ENCODE measurements around the gene TSHZ1. TPM values are rescaled to one million over a fixed set of nuclear protein-coding genes. Genes with fewer than 3 reads are reported as not detected.

The TSHZ1 gene
- polyA plus RNA-seq, 3 donors from 2014 or later, result 1.7 to 10.7 (median 3.5) TPM

DNA sequence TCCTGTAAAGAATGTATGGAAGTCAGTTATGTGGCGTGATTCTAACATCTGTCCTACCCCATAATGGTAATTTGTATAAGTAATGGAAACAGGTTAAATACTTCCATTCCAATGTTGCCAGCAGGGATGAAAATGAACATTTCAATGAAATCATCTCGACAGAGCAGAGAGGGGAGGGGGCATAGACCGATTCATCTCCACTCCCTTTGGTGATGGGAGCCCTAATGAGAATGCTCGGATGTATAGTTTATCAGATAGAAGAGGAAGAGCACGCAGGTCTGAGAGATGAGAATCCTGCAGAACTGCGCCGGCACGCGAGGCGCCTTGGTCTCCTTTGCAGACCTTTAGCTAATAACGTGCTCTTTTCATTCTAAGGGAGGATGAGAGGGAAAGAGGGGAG lies 61.4 kb downstream of the TSHZ1 start:
- H3K27ac Mint-ChIP-seq, result peak overlapping the region in 2 of 6 donors; percentile 26 to 57
- no peaks in the 10 kb centered on the region for H3K9me3 Mint-ChIP-seq
- H3K27me3 Mint-ChIP-seq (ENCODE audit: low read depth in 3 of 3), result peaks cover 0 to 2% (median 0%) of the 10 kb centered on the region in 3 donors
- DNase-seq, result no peak
- peaks cover 55 to 93% of the 10 kb centered on the region in 2 donors for H3K4me1 Mint-ChIP-seq
- H3K4me3 Mint-ChIP-seq, result no peak overlapping the region
- peaks cover 0 to 3% (median 0%) of the 10 kb centered on the region in 3 donors for H3K36me3 Mint-ChIP-seq

GRCh38 chr18:75273817-75274216 lies 63.2 kb downstream of the TSHZ1 start:
- no peaks in the 10 kb centered on the region for H3K9me3 Mint-ChIP-seq
- no peak overlapping the region for H3K4me3 Mint-ChIP-seq

GRCh38 chr18:75275226-75275625 lies 64.6 kb downstream of the TSHZ1 start:
- H3K27ac Mint-ChIP-seq, result peak overlapping the region in 1 of 6 donors; percentile 20
- H3K36me3 Mint-ChIP-seq, result peaks cover 0 to 3% (median 0%) of the 10 kb centered on the region in 3 donors
- H3K4me3 Mint-ChIP-seq, result no peak overlapping the region
- no peak for DNase-seq
- peaks cover 0 to 4% (median 2%) of the 10 kb centered on the region in 3 donors for H3K27me3 Mint-ChIP-seq (ENCODE audit: low read depth in 3 of 3)
- peaks cover 55 to 93% of the 10 kb centered on the region in 2 donors for H3K4me1 Mint-ChIP-seq
- H3K9me3 Mint-ChIP-seq, result no peaks in the 10 kb centered on the region

More at GRCh38 chr18:75273817-75274216, 63.2 kb downstream of the TSHZ1 start:
- Mint-ChIP-seq H3K36me3 (peaks cover 0 to 3% (median 0%) of the 10 kb centered on the region in 3 donors), H3K27ac (peak overlapping the region in 1 of 6 donors; percentile 36), H3K27me3 (ENCODE audit: low read depth in 3 of 3) (peaks cover 0 to 3% (median 0%) of the 10 kb centered on the region in 3 donors), H3K4me1 (peaks cover 52 to 93% of the 10 kb centered on the region in 2 donors)
- no peak for DNase-seq

DNA sequence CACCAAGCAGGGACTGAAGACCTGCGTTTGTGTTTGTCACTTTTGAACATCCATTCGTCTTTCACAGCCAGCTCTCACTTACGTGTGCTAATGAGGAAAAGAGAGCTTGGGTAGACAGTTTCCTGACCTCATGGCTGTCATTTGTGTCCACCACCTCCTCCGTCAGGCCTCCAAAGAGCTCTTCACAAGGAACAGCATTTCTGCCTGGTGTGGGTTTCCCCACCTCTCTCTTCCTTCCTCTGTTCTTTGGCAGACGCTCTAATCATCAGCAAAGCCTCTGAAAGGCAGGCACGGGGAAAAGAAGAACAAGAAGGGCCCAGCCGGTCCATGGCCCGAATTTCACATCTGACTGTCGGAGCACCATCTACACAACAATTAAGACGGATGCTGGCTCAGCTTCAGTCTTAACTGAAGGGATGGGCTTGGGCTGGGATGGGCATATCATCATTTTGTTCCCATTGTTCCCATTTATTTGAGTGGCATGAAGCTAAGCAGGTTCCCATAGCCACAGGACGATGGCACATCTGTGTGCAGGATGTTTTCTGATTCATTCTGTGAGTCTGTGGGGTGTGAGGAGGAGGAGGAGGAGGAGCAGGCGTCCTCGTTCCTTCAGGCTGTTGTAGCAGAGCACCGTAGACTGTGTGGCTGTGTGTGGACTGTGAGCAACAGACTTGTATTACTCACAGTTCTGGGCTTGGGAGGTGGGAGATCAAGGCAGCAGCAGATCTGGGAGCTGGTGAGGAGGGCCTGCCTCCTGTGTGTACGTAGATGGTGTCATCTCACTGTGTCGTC lies 66.4 kb downstream of the TSHZ1 start:
- peak overlapping the region; percentile 14 to 72 (median 53) for H3K27ac Mint-ChIP-seq
- peak overlapping the region in 4 of 5 donors; percentile 5 to 51 (median 25) for H3K4me3 Mint-ChIP-seq
- H3K9me3 Mint-ChIP-seq, result no peaks in the 10 kb centered on the region
- peaks cover 0 to 4% (median 2%) of the 10 kb centered on the region in 3 donors for H3K27me3 Mint-ChIP-seq (ENCODE audit: low read depth in 3 of 3)
- no peaks in the 10 kb centered on the region for H3K36me3 Mint-ChIP-seq
- no peak for DNase-seq
- peaks cover 65 to 92% of the 10 kb centered on the region in 2 donors for H3K4me1 Mint-ChIP-seq

DNA sequence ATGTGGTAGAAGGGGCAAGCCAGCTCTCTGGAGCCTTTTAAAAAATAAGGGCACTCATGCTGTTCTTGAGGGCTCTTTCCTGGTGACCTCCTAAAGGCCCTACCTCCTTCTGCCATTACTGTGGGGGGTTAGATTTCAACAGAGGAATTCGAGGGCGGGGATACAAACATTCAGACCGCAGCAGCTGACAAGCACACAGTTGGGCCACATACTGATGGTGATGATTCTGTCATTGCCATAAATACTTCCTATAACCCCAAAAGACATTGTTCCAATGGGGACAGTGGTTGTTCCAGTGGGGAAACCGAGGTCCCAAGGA lies 67.0 kb downstream of the TSHZ1 start:
- peak overlapping the region in 4 of 6 donors; percentile 14 to 72 (median 50) for H3K27ac Mint-ChIP-seq
- peaks cover 66 to 93% of the 10 kb centered on the region in 2 donors for H3K4me1 Mint-ChIP-seq

GRCh38 chr18:75279381-75279780 lies 68.8 kb downstream of the TSHZ1 start:
- DNase-seq, result no peak
- H3K4me3 Mint-ChIP-seq, result no peak overlapping the region
- peak overlapping the region in 4 of 6 donors; percentile 16 to 76 (median 42) for H3K27ac Mint-ChIP-seq
- H3K36me3 Mint-ChIP-seq, result no peaks in the 10 kb centered on the region
- peaks cover 0 to 3% (median 2%) of the 10 kb centered on the region in 3 donors for H3K27me3 Mint-ChIP-seq (ENCODE audit: low read depth in 3 of 3)
- no peaks in the 10 kb centered on the region for H3K9me3 Mint-ChIP-seq
- peaks cover 66 to 90% of the 10 kb centered on the region in 2 donors for H3K4me1 Mint-ChIP-seq

More for the DNA sequence above, 67.0 kb downstream of the TSHZ1 start:
- Mint-ChIP-seq H3K4me3 (peak overlapping the region in 1 of 5 donors; percentile 15), H3K36me3 (no peaks in the 10 kb centered on the region), H3K27me3 (ENCODE audit: low read depth in 3 of 3) (peaks cover 0 to 4% (median 2%) of the 10 kb centered on the region in 3 donors), H3K9me3 (no peaks in the 10 kb centered on the region)
- no peak for DNase-seq

GRCh38 chr18:75280427-75281280 lies 70.1 kb downstream of the TSHZ1 start:
- H3K9me3 Mint-ChIP-seq, result no peaks in the 10 kb centered on the region
- peaks cover 6 to 7% (median 7%) of the 10 kb centered on the region in 3 donors for H3K36me3 Mint-ChIP-seq
- H3K4me1 Mint-ChIP-seq, result peaks cover 66 to 90% of the 10 kb centered on the region in 2 donors
- peak overlapping the region in 5 of 6 donors; percentile 7 to 70 (median 36) for H3K27ac Mint-ChIP-seq
- H3K4me3 Mint-ChIP-seq, result peak overlapping the region in 1 of 5 donors; percentile 5
- DNase-seq, result no peak
- peaks cover 0 to 4% (median 3%) of the 10 kb centered on the region in 3 donors for H3K27me3 Mint-ChIP-seq (ENCODE audit: low read depth in 3 of 3)

GRCh38 chr18:75282746-75283145 lies 72.1 kb downstream of the TSHZ1 start:
- no peaks in the 10 kb centered on the region for H3K9me3 Mint-ChIP-seq
- DNase-seq, result no peak
- H3K36me3 Mint-ChIP-seq, result peaks cover 6 to 16% (median 15%) of the 10 kb centered on the region in 3 donors
- H3K4me1 Mint-ChIP-seq, result peaks cover 48 to 69% of the 10 kb centered on the region in 2 donors
- peak overlapping the region in 1 of 6 donors; percentile 39 for H3K27ac Mint-ChIP-seq
- peaks cover 2 to 4% (median 3%) of the 10 kb centered on the region in 3 donors for H3K27me3 Mint-ChIP-seq (ENCODE audit: low read depth in 3 of 3)
- H3K4me3 Mint-ChIP-seq, result no peak overlapping the region

DNA sequence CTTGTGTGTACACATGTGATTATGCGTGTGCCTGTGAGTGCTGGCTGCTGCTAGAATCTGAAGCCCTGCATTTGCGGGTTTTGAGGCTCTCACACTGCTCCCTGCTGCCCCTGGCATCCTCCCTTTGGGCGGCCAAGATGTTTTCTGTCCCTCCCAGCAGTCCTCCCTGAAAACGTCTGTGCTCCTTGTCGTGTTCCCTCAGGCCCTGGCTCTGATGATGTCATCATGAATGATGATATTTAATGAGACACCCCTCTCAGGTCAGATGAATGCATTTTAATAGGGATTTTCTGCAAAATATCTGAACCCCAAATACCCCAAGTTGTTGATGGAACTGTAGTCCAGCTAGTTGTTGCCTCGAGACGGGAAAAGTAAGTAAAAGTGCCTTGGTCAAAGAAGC lies 73.1 kb downstream of the TSHZ1 start:
- peaks cover 9 to 19% (median 18%) of the 10 kb centered on the region in 3 donors for H3K36me3 Mint-ChIP-seq
- no peaks in the 10 kb centered on the region for H3K9me3 Mint-ChIP-seq
- H3K4me1 Mint-ChIP-seq, result peaks cover 40 to 59% of the 10 kb centered on the region in 2 donors
- H3K4me3 Mint-ChIP-seq, result no peak overlapping the region
- H3K27ac Mint-ChIP-seq, result peak overlapping the region in 4 of 6 donors; percentile 34 to 58 (median 49)
- peaks cover 2 to 4% (median 2%) of the 10 kb centered on the region in 3 donors for H3K27me3 Mint-ChIP-seq (ENCODE audit: low read depth in 3 of 3)
- DNase-seq, result no peak

- peaks cover 0 to 2% (median 2%) of the 10 kb centered on the region in 3 donors for H3K27me3 Mint-ChIP-seq (ENCODE audit: low read depth in 3 of 3)
- DNase-seq, result no peak
- peaks cover 33 to 51% of the 10 kb centered on the region in 2 donors for H3K4me1 Mint-ChIP-seq
- peak overlapping the region in 2 of 6 donors; percentile 29 to 34 for H3K27ac Mint-ChIP-seq
- peaks cover 10 to 24% (median 20%) of the 10 kb centered on the region in 3 donors for H3K36me3 Mint-ChIP-seq
- H3K9me3 Mint-ChIP-seq, result no peaks in the 10 kb centered on the region
- no peak overlapping the region for H3K4me3 Mint-ChIP-seq
Measured at GRCh38 chr18:75284566-75284965, 74.0 kb downstream of the TSHZ1 start.

GRCh38 chr18:75285876-75286275 lies 75.3 kb downstream of the TSHZ1 start:
- peaks cover 20 to 38% of the 10 kb centered on the region in 2 donors for H3K4me1 Mint-ChIP-seq
- no peak overlapping the region for H3K27ac Mint-ChIP-seq
- DNase-seq, result no peak
- no peaks in the 10 kb centered on the region for H3K9me3 Mint-ChIP-seq
- H3K4me3 Mint-ChIP-seq, result no peak overlapping the region
- H3K36me3 Mint-ChIP-seq, result peaks cover 10 to 24% (median 20%) of the 10 kb centered on the region in 3 donors
- H3K27me3 Mint-ChIP-seq (ENCODE audit: low read depth in 3 of 3), result peaks cover 0 to 2% (median 2%) of the 10 kb centered on the region in 3 donors

GRCh38 chr18:75287006-75287405 lies 76.4 kb downstream of the TSHZ1 start:
- no peaks in the 10 kb centered on the region for H3K9me3 Mint-ChIP-seq
- peaks cover 15 to 30% of the 10 kb centered on the region in 2 donors for H3K4me1 Mint-ChIP-seq
- peaks cover 10 to 24% (median 20%) of the 10 kb centered on the region in 3 donors for H3K36me3 Mint-ChIP-seq
- no peak overlapping the region for H3K27ac Mint-ChIP-seq
- H3K4me3 Mint-ChIP-seq, result no peak overlapping the region
- peaks cover 0 to 2% (median 2%) of the 10 kb centered on the region in 3 donors for H3K27me3 Mint-ChIP-seq (ENCODE audit: low read depth in 3 of 3)
- DNase-seq, result no peak

GRCh38 chr18:75287700-75288099 lies 77.1 kb downstream of the TSHZ1 start:
- Mint-ChIP-seq H3K4me1 (peaks cover 11 to 24% of the 10 kb centered on the region in 2 donors), H3K27me3 (ENCODE audit: low read depth in 3 of 3) (peaks cover 0 to 2% (median 2%) of the 10 kb centered on the region in 3 donors), H3K27ac (no peak overlapping the region), H3K4me3 (no peak overlapping the region), H3K9me3 (no peaks in the 10 kb centered on the region), H3K36me3 (peaks cover 10 to 24% (median 20%) of the 10 kb centered on the region in 3 donors)
- DNase-seq, result no peak
